ENCODE results near the gene HNMT.

HNMT gene

GRCh38 chr2:137986268-137986667 lies 22.0 kb downstream of the HNMT start:
- Histone ChIP-seq H3K27me3 (ENCODE audit: insufficient read depth, poor library complexity, severe bottlenecking) (no peaks in the 10 kb centered on the region), H3K4me3 (replicated peaks; ENCODE audit: insufficient read depth, low read length) (no peak overlapping the region), H3K27ac (replicated peaks) (no peak overlapping the region)
- no peak for DNase-seq (ENCODE audit: low read depth in 1 of 2, low spot score in 1 of 2)
- no peak for TF ChIP-seq SPI1 (IDR thresholded peaks at IDR 0.05; ENCODE audit: borderline replicate concordance, low read depth)
- no peak for TF ChIP-seq REST (IDR thresholded peaks at IDR 0.05; ENCODE audit: insufficient replicate concordance, low read depth)
- TF ChIP-seq POLR2AphosphoS5 (IDR thresholded peaks at IDR 0.05; ENCODE audit: low read depth): no peak
- TF ChIP-seq CTCF (IDR thresholded peaks at IDR 0.05; ENCODE audit: insufficient read depth, low read length): no peak
- TF ChIP-seq GABPA (IDR thresholded peaks at IDR 0.05; ENCODE audit: low read depth): no peak

GRCh38 chr2:137987011-137987410 lies 22.7 kb downstream of the HNMT start:
- no peak for DNase-seq (ENCODE audit: low read depth in 1 of 2, low spot score in 1 of 2)
- TF ChIP-seq REST (IDR thresholded peaks at IDR 0.05; ENCODE audit: insufficient replicate concordance, low read depth) (no peak), GABPA (IDR thresholded peaks at IDR 0.05; ENCODE audit: low read depth) (no peak), POLR2AphosphoS5 (IDR thresholded peaks at IDR 0.05; ENCODE audit: low read depth) (no peak), CTCF (IDR thresholded peaks at IDR 0.05; ENCODE audit: insufficient read depth, low read length) (no peak), SPI1 (IDR thresholded peaks at IDR 0.05; ENCODE audit: borderline replicate concordance, low read depth) (no peak)
- H3K27ac ChIP-seq (replicated peaks): no peak overlapping the region
- no peaks in the 10 kb centered on the region for H3K27me3 ChIP-seq (ENCODE audit: insufficient read depth, poor library complexity, severe bottlenecking)
- H3K4me3 ChIP-seq (replicated peaks; ENCODE audit: insufficient read depth, low read length): no peak overlapping the region

- DNase-seq (ENCODE audit: low read depth in 1 of 2, low spot score in 1 of 2): no peak
- Histone ChIP-seq H3K27ac (replicated peaks) (no peak overlapping the region), H3K4me3 (replicated peaks; ENCODE audit: insufficient read depth, low read length) (no peak overlapping the region), H3K27me3 (ENCODE audit: insufficient read depth, poor library complexity, severe bottlenecking) (peaks cover 2% of the 10 kb centered on the region)
- TF ChIP-seq CTCF (IDR thresholded peaks at IDR 0.05; ENCODE audit: insufficient read depth, low read length) (no peak), SPI1 (IDR thresholded peaks at IDR 0.05; ENCODE audit: borderline replicate concordance, low read depth) (no peak), POLR2AphosphoS5 (IDR thresholded peaks at IDR 0.05; ENCODE audit: low read depth) (no peak), GABPA (IDR thresholded peaks at IDR 0.05; ENCODE audit: low read depth) (no peak), REST (IDR thresholded peaks at IDR 0.05; ENCODE audit: insufficient replicate concordance, low read depth) (no peak)
Measured at GRCh38 chr2:137991078-137991477, 26.8 kb downstream of the HNMT start.

Data from HL-60 (cell line).